Measurements from ENCODE around the gene HSD17B8.

GRCh38 chr6:33187809-33188208, 16.6 kb upstream of the HSD17B8 start:
- TF ChIP-seq CTCF (IDR thresholded peaks at IDR 0.05) (no peak), POLR2AphosphoS5 (IDR thresholded peaks at IDR 0.05; ENCODE audit: low read depth, low read length) (no peak), SIN3A (IDR thresholded peaks at IDR 0.05; ENCODE audit: borderline replicate concordance, insufficient read depth, low read depth, low read length) (no peak)
- TF ChIP-seq, protein P1, sequence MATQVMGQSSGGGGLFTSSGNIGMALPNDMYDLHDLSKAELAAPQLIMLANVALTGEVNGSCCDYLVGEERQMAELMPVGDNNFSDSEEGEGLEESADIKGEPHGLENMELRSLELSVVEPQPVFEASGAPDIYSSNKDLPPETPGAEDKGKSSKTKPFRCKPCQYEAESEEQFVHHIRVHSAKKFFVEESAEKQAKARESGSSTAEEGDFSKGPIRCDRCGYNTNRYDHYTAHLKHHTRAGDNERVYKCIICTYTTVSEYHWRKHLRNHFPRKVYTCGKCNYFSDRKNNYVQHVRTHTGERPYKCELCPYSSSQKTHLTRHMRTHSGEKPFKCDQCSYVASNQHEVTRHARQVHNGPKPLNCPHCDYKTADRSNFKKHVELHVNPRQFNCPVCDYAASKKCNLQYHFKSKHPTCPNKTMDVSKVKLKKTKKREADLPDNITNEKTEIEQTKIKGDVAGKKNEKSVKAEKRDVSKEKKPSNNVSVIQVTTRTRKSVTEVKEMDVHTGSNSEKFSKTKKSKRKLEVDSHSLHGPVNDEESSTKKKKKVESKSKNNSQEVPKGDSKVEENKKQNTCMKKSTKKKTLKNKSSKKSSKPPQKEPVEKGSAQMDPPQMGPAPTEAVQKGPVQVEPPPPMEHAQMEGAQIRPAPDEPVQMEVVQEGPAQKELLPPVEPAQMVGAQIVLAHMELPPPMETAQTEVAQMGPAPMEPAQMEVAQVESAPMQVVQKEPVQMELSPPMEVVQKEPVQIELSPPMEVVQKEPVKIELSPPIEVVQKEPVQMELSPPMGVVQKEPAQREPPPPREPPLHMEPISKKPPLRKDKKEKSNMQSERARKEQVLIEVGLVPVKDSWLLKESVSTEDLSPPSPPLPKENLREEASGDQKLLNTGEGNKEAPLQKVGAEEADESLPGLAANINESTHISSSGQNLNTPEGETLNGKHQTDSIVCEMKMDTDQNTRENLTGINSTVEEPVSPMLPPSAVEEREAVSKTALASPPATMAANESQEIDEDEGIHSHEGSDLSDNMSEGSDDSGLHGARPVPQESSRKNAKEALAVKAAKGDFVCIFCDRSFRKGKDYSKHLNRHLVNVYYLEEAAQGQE (IDR thresholded peaks at IDR 0.05; ENCODE audit: insufficient read depth in 1 of 2, low read depth in 2 of 2, low read length in 1 of 2): no peak
